Gastroesophageal sphincter (tissue), 3 donors: ENCODE results near the gene RASA4B.

ENCODE experiments used
- EP300 ChIP-seq: sonication (generic); formaldehyde crosslinking; IDR thresholded peaks from one replicate; pipeline ENCODE4 v1.6.1; 2017; ENCODE audit warnings: antibody characterized with exemption, mild to moderate bottlenecking
- TF ChIP-seq, protein P1 (sequence below), 4 experiments: fragments of 200-600 bp in 2 of 4; fragments of 450-650 bp in 2 of 4; sonication (generic) in 1 of 4; IDR thresholded peaks; one replicate each; pipeline ENCODE4 v1.5.1; 2017 to 2019; ENCODE audit warnings: antibody characterized with exemption in 4 of 4, mild to moderate bottlenecking in 2 of 4, moderate library complexity in 2 of 4

DNA sequence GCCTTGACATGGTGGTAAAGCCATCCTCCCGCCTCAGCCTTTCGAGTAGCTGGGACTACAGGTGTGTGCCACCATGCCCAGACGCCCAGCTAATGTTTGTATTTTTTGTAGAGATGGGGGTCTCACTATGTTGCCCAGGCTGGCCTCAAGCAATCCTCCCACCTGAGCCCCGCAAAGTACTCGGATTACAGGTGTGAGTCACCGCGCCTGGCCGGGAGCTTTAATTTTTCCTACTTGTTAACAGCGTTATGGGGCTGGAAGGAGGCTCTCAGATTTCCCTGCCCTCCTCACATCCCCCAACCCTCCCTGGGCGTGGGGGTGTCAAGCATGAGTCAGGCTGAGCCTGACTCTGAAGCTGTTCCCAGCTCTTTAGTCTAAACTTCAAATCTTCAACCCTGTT, 61.2 kb downstream of the RASA4B start:
- TF ChIP-seq, protein P1, sequence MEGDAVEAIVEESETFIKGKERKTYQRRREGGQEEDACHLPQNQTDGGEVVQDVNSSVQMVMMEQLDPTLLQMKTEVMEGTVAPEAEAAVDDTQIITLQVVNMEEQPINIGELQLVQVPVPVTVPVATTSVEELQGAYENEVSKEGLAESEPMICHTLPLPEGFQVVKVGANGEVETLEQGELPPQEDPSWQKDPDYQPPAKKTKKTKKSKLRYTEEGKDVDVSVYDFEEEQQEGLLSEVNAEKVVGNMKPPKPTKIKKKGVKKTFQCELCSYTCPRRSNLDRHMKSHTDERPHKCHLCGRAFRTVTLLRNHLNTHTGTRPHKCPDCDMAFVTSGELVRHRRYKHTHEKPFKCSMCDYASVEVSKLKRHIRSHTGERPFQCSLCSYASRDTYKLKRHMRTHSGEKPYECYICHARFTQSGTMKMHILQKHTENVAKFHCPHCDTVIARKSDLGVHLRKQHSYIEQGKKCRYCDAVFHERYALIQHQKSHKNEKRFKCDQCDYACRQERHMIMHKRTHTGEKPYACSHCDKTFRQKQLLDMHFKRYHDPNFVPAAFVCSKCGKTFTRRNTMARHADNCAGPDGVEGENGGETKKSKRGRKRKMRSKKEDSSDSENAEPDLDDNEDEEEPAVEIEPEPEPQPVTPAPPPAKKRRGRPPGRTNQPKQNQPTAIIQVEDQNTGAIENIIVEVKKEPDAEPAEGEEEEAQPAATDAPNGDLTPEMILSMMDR (IDR thresholded peaks at IDR 0.05): no peak
- TF ChIP-seq EP300: no peak
